ENCODE data around the gene C1orf115.

DNA sequence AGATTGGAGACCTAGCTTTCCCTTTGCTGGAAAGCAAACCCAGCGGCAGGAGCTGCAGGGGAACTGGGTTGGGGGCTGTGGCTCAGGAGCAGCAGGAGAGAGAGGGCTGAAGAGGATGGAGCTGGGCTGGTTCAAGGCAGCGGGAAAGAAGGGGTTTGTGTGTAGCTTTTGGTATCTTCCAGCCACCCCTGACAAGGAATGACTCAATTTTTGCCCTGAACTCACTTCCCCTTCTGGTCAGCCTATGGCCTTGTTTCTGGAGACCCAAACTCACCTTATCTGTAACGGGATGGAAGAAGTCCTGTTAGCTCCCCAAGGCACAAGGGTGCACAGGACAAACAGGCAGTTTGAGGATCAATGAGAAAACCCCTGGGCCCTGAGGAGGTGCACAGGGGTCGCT, 13.1 kb downstream of the C1orf115 start:
- TF ChIP-seq POLR2A (IDR thresholded peaks at IDR 0.05; ENCODE audit: extremely low read depth, insufficient read length) = no peak
- TF ChIP-seq, protein P1, sequence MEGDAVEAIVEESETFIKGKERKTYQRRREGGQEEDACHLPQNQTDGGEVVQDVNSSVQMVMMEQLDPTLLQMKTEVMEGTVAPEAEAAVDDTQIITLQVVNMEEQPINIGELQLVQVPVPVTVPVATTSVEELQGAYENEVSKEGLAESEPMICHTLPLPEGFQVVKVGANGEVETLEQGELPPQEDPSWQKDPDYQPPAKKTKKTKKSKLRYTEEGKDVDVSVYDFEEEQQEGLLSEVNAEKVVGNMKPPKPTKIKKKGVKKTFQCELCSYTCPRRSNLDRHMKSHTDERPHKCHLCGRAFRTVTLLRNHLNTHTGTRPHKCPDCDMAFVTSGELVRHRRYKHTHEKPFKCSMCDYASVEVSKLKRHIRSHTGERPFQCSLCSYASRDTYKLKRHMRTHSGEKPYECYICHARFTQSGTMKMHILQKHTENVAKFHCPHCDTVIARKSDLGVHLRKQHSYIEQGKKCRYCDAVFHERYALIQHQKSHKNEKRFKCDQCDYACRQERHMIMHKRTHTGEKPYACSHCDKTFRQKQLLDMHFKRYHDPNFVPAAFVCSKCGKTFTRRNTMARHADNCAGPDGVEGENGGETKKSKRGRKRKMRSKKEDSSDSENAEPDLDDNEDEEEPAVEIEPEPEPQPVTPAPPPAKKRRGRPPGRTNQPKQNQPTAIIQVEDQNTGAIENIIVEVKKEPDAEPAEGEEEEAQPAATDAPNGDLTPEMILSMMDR (IDR thresholded peaks at IDR 0.05; ENCODE audit: low read depth, low read length) = no peak

Measured in NB4 (cell line).